Small intestine (tissue), 7 donors: ENCODE measurements around the gene AMOT. TPM values are rescaled to one million over a fixed set of nuclear protein-coding genes. Genes with fewer than 3 reads are reported as not detected.

Source experiments
- DNase-seq, 2 donors: peaks; one replicate each; pipeline versions ENCODE4 v3.0.0 to v3.0.0-alpha.2; 2013
- FAIRE-seq: peaks from 2 replicates; lab custom pipeline; 2012; peaks lifted over from hg19 to GRCh38; lab: Jason Lieb, UNC
- H3K27ac ChIP-seq, 3 donors: one replicate each; pipeline ENCODE4 v1.5.1; 2013; ENCODE audit warnings: low read length in 2 of 3, mild to moderate bottlenecking in 2 of 3, control low read depth in 1 of 3, inconsistent platforms in 1 of 3, low read depth in 1 of 3, moderate library complexity in 1 of 3
- H3K27me3 ChIP-seq, 3 donors: one replicate each; pipeline ENCODE4 v1.6.1; 2013; ENCODE audit warnings: low read length in 3 of 3, inconsistent platforms in 1 of 3; ENCODE audit not compliant: control insufficient read depth in 3 of 3, insufficient read depth in 3 of 3
- H3K36me3 ChIP-seq, 3 donors: one replicate each; pipeline ENCODE4 v1.6.1; 2013; ENCODE audit warnings: low read length in 3 of 3, inconsistent platforms in 1 of 3, low read depth in 1 of 3, mild to moderate bottlenecking in 1 of 3, moderate library complexity in 1 of 3; ENCODE audit not compliant: control insufficient read depth in 3 of 3, insufficient read depth in 2 of 3
- H3K4me1 ChIP-seq, 3 donors: one replicate each; pipeline ENCODE4 v1.6.1; 2013; ENCODE audit warnings: low read length in 2 of 3, inconsistent platforms in 1 of 3, low read depth in 1 of 3, mild to moderate bottlenecking in 1 of 3, moderate library complexity in 1 of 3; ENCODE audit not compliant: control insufficient read depth in 3 of 3, insufficient read depth in 2 of 3
- H3K4me3 ChIP-seq, 3 donors: one replicate each; pipeline ENCODE4 v1.5.1; 2013; ENCODE audit warnings: low read length in 3 of 3, control low read depth in 1 of 3, inconsistent platforms in 1 of 3, low read depth in 1 of 3, mild to moderate bottlenecking in 1 of 3, moderate library complexity in 1 of 3
- H3K9me3 ChIP-seq, 2 donors: one replicate each; pipeline ENCODE4 v1.6.1; 2013; ENCODE audit warnings: low read depth in 1 of 2, low read length in 1 of 2; ENCODE audit not compliant: control insufficient read depth in 2 of 2, insufficient read depth in 1 of 2
- WGBS, 3 donors: extraction: QIAGEN DNeasy Blood & Tissue Kit; methylation state at CpG; one replicate each; pipeline ENCODE4 v1.1.7; 2013; 5-methylcytosine and 5-hydroxymethylcytosine counted together
- polyA plus RNA-seq, 4 donors: library from polyadenylated mRNA; stranded (reverse) in 3 of 4; unstranded in 1 of 4; fragments of 200-250 nt in 3 of 4; fragments of 120-200 nt in 1 of 4; gene quantifications; one replicate each; pipeline versions ENCODE4 v1.2.1 to v1.2.3, GENCODE V29; 2013
- donor health status: healthy with polysubstance abuse.
- donor health status: control.
- donor health status: control.
- donor health status: Bipolar disorder and iron deficiency.
- donor health status: healthy.

Gene AMOT
- polyA plus RNA-seq, 4 donors = 2.4 to 33.7 (median 4.6) TPM

- H3K36me3 ChIP-seq = no peaks in the 10 kb centered on the region
- no peaks in the 10 kb centered on the region for H3K9me3 ChIP-seq
- H3K27me3 ChIP-seq = no peaks in the 10 kb centered on the region
- H3K4me3 ChIP-seq = no peak overlapping the region
- H3K27ac ChIP-seq = no peak overlapping the region
- DNase-seq (no peak), FAIRE-seq (no peak)
- 31 to 47% (median 37%) methylated on average over 2 of the region's 2 CpGs for WGBS, 3 donors
- H3K4me1 ChIP-seq = peaks cover 0 to 7% (median 0%) of the 10 kb centered on the region in 3 donors
Measured at GRCh38 chrX:112851161-112851779, 10.6 kb upstream of the AMOT start.

GRCh38 chrX:112849016-112849415 lies 8.4 kb upstream of the AMOT start:
- H3K4me1 ChIP-seq = peaks cover 0 to 14% (median 0%) of the 10 kb centered on the region in 3 donors
- no peak for FAIRE-seq

DNA sequence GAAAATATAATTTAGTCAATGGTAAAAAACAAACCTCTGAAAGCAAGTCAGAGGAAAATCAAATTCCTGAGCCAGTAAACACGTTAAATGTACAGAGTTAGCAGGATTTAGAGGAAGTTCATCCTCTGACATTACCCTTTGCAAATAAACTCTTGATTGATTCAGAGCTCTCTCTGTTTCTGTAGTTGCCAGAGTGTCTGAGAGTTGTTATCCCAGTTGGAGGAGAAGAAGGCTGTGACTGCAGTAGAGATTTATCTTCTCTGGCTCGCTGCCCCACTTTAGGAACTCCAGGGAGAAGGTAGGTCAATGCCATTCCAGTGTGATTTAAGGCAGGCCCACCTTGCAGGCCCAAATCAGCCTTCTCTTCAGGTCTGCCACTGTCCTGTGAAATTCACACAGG lies 6.2 kb upstream of the AMOT start:
- peak overlapping the region in 1 of 3 donors; percentile 35 for H3K27ac ChIP-seq
- H3K27me3 ChIP-seq = no peaks in the 10 kb centered on the region
- WGBS, 3 donors = 44 to 82% (median 80%) methylated on average over 2 of the region's 2 CpGs
- H3K4me3 ChIP-seq = no peak overlapping the region
- no peaks in the 10 kb centered on the region for H3K9me3 ChIP-seq
- no peak for FAIRE-seq
- DNase-seq = no peak
- no peaks in the 10 kb centered on the region for H3K36me3 ChIP-seq
- peaks cover 0 to 13% (median 0%) of the 10 kb centered on the region in 3 donors for H3K4me1 ChIP-seq

More at GRCh38 chrX:112849016-112849415, 8.4 kb upstream of the AMOT start:
- Histone ChIP-seq H3K27me3 (no peaks in the 10 kb centered on the region), H3K9me3 (no peaks in the 10 kb centered on the region), H3K4me3 (no peak overlapping the region), H3K36me3 (no peaks in the 10 kb centered on the region), H3K27ac (no peak overlapping the region)
- DNase-seq = no peak

- FAIRE-seq (no peak), DNase-seq (peak; percentile 5 to 36)
- Histone ChIP-seq H3K27ac (peak overlapping the region in 1 of 3 donors; percentile 35), H3K9me3 (no peaks in the 10 kb centered on the region), H3K4me1 (peaks cover 0 to 11% (median 0%) of the 10 kb centered on the region in 3 donors), H3K27me3 (no peaks in the 10 kb centered on the region), H3K36me3 (no peaks in the 10 kb centered on the region), H3K4me3 (no peak overlapping the region)
- 37 to 48% (median 46%) methylated on average over 4 of the region's 4 CpGs for WGBS, 3 donors
Measured at GRCh38 chrX:112846187-112846586, 5.6 kb upstream of the AMOT start.

GRCh38 chrX:112844250-112844649 lies 3.6 kb upstream of the AMOT start:
- FAIRE-seq = no peak
- H3K36me3 ChIP-seq = no peaks in the 10 kb centered on the region
- no peaks in the 10 kb centered on the region for H3K9me3 ChIP-seq
- H3K27ac ChIP-seq = no peak overlapping the region
- no peak overlapping the region for H3K4me3 ChIP-seq
- H3K4me1 ChIP-seq = peaks cover 0 to 11% (median 0%) of the 10 kb centered on the region in 3 donors
- H3K27me3 ChIP-seq = no peaks in the 10 kb centered on the region
- 60 to 83% (median 71%) methylated on average over 6 of the region's 6 CpGs for WGBS, 3 donors
- no peak for DNase-seq

GRCh38 chrX:112841820-112842157 lies 1.2 kb upstream of the AMOT start:
- peak overlapping the region in 1 of 3 donors; percentile 82 for H3K27ac ChIP-seq
- FAIRE-seq = peak; percentile 41
- DNase-seq = no peak
- H3K36me3 ChIP-seq = no peaks in the 10 kb centered on the region
- peak overlapping the region in 2 of 3 donors; percentile 50 to 55 for H3K4me3 ChIP-seq
- no peaks in the 10 kb centered on the region for H3K9me3 ChIP-seq
- 16 to 38% (median 21%) methylated on average over 5 of the region's 5 CpGs for WGBS, 3 donors
- peaks cover 0 to 22% (median 0%) of the 10 kb centered on the region in 3 donors for H3K4me1 ChIP-seq
- no peaks in the 10 kb centered on the region for H3K27me3 ChIP-seq

GRCh38 chrX:112841114-112841819 lies 636 bp upstream of the AMOT start:
- FAIRE-seq (no peak), DNase-seq (peak; percentile 86 to 90)
- peak overlapping the region; percentile 46 to 94 (median 85) for H3K27ac ChIP-seq
- no peaks in the 10 kb centered on the region for H3K36me3 ChIP-seq
- H3K4me1 ChIP-seq = peaks cover 0 to 18% (median 0%) of the 10 kb centered on the region in 3 donors
- H3K9me3 ChIP-seq = no peaks in the 10 kb centered on the region
- H3K4me3 ChIP-seq = peak overlapping the region; percentile 46 to 85 (median 55)
- WGBS, 3 donors = 2 to 26% (median 11%) methylated on average over 19 to 45 of the region's 46 CpGs
- no peaks in the 10 kb centered on the region for H3K27me3 ChIP-seq

DNA sequence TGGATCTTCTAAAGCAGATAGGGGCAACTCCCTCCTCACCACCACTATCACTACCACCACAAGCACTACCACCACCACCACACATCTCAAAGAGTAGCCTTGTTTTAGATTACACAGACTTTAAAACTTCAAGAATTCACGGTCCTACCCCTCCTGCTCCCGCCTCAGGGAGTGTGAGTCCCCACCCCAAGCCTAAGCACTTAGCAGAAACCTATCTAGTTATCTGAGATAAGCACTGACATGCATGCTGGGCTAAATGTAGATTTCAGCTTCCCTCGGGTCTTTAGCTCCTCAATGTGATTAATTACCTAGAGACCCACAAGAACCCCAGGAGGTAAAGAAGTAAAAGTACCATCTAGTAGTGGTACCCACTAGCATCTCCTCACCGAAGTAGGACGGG lies 775 bp downstream of the AMOT start:
- peak overlapping the region; percentile 27 to 85 (median 55) for H3K4me3 ChIP-seq
- no peaks in the 10 kb centered on the region for H3K36me3 ChIP-seq
- H3K4me1 ChIP-seq = peaks cover 0 to 14% (median 0%) of the 10 kb centered on the region in 3 donors
- DNase-seq = no peak
- peak overlapping the region in 1 of 3 donors; percentile 94 for H3K27ac ChIP-seq
- H3K27me3 ChIP-seq = no peaks in the 10 kb centered on the region
- H3K9me3 ChIP-seq = no peaks in the 10 kb centered on the region
- no peak for FAIRE-seq
- 8 to 33% (median 17%) methylated on average over 5 of the region's 5 CpGs for WGBS, 3 donors
